ENCODE results near the gene PNISR.
"Not testable (repeated sequence)": the region's sequence is repeated elsewhere in the genome, so short reads cannot be mapped to it uniquely, and the experiment has no call there.

The PNISR gene

GRCh38 chr6:99424761-99425646 lies at the start of gene PNISR:
PNISR (minus strand) TSS chr6:99425308; CDS start chr6:99414659, 10,649 bp downstream.
- peak; percentile 85 for DNase-seq

- no peak for DNase-seq
Measured at GRCh38 chr6:99473730-99474129, 48.6 kb upstream of the PNISR start.

DNA sequence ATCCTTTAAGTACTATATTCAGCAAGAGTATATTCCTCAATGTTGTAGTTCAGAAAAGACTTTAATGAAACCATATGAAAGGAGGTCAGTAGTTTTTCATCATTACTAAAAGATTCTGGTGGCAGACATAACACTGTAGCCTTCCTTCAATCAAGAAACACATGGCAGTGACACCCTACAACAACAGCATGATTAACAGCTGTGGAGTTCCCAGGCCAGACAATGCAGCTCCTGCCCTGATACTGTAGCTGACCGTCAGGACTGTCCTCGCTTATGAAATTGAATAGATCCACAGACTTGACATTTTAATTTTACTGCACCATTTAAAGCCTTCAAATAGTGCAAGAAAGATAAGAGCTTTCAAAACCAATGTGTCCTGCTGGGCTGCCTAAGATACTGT lies 46.5 kb upstream of the PNISR start:
- no peak for DNase-seq

DNA sequence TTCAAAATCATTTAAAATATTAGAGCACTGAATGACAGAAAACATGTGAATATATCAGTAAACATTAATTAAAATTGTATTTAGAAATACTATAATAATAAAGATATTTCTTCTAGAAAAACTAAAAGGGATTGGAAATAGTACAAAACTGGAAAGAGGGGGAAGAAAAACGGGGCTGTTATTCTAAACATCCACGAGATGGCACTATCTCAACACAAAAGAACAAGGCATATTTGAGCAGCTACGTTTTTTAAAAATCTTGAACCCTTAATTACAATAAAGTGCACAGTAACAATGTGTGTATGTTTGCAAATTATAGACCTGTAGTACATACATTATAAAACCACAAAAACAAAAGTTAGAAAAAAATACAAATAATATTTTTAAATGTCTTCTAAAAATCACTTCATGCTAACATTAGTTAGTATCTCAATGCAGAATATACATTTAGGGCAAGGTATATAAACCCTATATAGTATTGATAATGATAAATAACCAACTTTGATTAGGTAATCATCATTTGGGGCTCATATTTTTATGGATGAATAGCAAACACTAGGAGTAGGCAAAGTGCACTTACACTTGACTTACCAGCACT lies 42.5 kb upstream of the PNISR start:
- DNase-seq: no peak

- DNase-seq: not testable (repeated sequence)
Measured at GRCh38 chr6:99459133-99459532, 34.0 kb upstream of the PNISR start.

- no peak for DNase-seq
Measured at GRCh38 chr6:99458319-99458718, 33.2 kb upstream of the PNISR start.

- no peak for DNase-seq
Measured at GRCh38 chr6:99446076-99446475, 21.0 kb upstream of the PNISR start.

DNA sequence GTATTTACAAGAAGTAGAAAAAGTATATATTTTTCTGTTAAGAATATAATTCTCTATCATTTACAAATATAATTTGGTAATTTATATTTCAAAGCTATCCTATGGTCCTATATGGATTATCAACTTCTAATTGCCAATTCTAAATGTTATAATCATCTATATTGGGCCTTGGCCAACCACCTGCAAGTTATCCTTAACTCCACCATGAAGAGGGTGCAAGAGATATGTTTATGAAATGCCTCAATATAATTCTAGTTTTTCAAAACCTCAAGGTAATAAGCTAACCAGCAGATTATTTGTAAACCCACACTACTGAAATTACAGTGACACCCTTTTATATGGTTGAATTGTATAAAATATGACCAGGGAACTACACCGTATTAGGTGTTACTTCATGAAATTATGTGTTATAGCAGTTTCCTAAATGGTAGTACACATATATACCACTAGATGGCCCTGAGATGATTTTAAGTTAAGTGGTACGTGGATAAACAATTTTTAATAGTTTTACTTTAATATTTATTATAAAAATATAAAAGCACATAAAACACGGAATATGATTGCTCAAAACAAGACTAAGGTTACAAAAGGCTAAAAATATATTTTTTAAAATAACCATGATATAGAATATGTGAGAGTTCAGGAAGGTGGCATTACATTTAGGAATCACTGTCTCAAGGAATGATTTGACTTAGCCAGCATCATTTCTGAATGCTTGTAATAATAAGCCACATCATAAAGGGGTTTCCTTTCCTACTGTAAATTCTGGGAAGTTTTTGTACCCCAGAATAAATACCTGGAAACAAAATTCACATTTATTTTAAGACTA lies 9.8 kb upstream of the PNISR start:
- no peak for DNase-seq

- DNase-seq: no peak
Measured at GRCh38 chr6:99432877-99433276, 7.8 kb upstream of the PNISR start.

DNA sequence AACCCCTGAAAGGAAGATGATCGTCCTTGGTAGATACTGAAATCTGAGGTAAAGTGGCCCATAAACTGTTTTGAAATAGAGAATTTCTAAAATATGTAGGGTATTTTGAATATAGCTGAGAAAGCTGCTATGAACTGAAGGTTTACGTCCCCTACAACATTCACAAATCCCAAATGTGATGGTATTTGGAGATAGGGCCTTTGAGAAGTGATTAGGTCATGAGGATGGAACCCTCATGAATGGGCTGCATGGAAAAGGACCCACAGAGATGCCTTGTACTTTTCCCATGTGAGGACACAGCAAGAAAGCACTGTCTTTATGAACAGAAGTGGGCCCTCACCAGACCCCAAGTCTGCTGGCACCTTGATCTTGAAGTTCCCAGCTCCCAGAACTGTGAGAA lies 6.8 kb upstream of the PNISR start:
- no peak for DNase-seq

DNA sequence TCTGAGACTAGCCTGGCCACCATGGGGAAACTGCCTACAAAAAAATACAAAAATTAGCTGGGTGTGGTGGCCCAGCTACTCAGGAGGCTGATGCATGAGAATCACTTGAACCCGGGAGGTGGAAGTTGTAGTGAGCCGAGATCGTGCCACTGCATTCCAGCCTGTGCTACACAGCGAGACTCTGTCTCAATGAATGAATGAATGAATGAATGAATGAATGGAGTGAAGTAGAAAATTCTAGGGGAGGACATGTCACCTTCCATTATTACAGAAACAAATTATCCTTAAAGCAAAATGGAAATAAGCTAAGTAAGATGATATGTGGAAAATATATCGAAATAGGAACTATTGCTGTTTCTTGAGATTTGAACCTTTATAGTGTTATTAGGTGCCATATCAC lies 2.9 kb upstream of the PNISR start:
- no peak for DNase-seq

DNA sequence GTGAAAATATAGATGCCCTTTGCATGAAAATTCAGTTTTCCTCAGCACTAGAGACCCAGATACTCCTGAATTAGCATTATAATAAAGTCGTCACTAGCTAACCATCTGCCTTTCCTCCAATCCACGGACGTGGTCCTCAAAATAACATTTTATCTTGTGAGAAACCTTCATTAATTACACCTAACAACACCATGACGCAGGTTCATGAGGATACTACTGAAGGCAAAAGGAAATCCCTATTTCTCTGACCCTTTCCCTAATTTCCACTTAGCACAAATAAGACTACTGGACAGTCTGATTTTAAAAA lies 1.3 kb upstream of the PNISR start:
- DNase-seq: no peak

GRCh38 chr6:99425647-99426450 lies 741 bp upstream of the PNISR start:
- peak; percentile 64 for DNase-seq

DNA sequence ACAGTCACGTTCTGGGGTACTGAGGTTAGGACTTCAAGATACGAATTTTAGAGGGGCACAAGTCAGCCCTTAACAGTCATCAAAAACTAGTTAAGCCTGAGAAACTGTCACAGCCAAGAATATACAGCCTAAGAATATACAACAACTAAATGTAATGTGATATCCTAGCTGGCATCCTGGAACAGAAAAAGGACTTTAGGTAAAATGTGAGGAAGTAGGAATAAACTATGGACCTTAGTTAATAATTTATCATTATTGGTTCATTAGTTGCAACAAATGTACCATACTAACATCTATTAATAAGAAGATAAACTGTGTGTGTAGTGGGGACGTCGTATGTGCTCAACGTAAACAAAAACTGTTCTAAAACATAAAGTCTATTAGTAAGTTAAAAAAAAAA lies 1.1 kb downstream of the PNISR start:
- no peak for DNase-seq

- no peak for DNase-seq
Measured at GRCh38 chr6:99422912-99423311, 2.2 kb downstream of the PNISR start.

GRCh38 chr6:99416892-99417767 lies 8.0 kb downstream of the PNISR start:
- no peak for DNase-seq

GRCh38 chr6:99416226-99416625 lies 8.9 kb downstream of the PNISR start:
- DNase-seq: no peak

DNA sequence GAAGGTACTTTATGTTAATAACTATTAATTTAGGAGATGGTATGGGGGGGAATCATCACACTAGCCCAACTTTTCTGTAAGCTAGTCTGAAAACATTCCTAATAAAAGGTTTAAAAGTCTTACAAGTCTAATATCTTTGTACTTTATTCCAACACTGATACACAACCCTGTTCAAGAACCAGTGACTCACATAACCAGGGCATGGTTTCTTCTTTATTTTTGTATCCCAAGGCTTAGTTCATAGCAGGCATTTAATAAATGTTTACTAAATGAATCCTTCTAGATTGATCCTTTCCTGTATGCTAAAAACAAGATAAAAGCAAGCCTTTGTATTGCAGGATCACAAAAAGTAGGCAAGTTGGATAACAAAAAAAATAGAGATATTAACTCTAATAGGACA lies 9.7 kb downstream of the PNISR start:
- DNase-seq: no peak

GRCh38 chr6:99412065-99412464 lies 13.0 kb downstream of the PNISR start:
- DNase-seq: no peak

DNA sequence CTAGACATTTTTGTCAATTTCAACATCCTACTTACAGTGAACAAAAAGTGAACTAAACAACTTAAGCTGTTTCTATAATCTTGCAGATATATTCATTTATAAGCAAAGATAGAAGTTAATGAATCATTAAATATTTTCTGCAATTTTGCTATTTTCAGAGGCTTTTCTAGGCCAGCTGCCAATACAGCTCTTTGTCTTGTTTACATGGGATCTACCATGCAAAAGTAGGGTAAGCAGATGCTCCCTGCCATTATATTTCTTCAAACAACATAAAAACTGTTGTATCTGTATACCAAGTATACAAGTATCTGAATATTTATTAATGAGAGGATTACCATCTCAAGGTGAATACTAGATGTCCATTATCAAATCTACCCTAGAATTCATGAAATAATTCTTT lies 15.4 kb downstream of the PNISR start:
- no peak for DNase-seq

GRCh38 chr6:99407076-99407475 lies 18.0 kb downstream of the PNISR start:
- DNase-seq: no peak

DNA sequence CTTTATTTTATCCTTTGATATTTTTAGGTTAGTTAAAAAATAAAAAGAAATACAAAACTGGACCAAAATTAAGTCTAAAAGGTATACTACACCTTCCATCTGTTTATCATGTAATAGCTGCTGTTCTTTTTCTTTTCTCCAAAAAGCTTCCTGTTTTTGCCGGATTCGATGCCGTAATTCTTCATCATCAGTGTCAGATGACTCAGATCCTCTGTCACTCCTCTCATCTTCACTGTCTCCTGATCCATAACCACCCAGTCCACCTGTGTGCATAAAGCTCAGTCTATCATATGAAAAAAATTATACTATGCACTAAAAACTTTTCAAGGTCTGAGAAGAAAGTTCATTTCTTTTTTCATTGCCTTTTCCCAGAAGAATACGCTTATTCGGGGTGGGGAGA lies 22.7 kb downstream of the PNISR start:
- no peak for DNase-seq

Measured in T1000 (cell line).